Cardiac fibroblast (primary cell): Measurements from ENCODE around the gene BGLAP.
"Not testable (repeated sequence)": the region's sequence is repeated elsewhere in the genome, so short reads cannot be mapped to it uniquely, and the experiment has no call there.

Experiments used
- DNase-seq, 2 donors: peaks; one replicate each; pipeline versions ENCODE4 v3.0.0 to v3.0.0-alpha.2; 2010; ENCODE audit warnings: low read depth in 2 of 2
- H3K4me3 ChIP-seq, 2 donors: replicated peaks in 1 of 2; 1 replicate in 1 of 2; 2 replicates in 1 of 2; pipeline ENCODE4 v1.5.1; 2011; ENCODE audit warnings: low read depth in 2 of 2, low read length in 2 of 2, mild to moderate bottlenecking in 2 of 2, moderate library complexity in 1 of 2
- TF ChIP-seq, protein P1 (sequence below): IDR thresholded peaks from one replicate; pipeline ENCODE4 v1.5.1; 2011; ENCODE audit warnings: low read depth, mild to moderate bottlenecking, low read length, inconsistent platforms

Gene BGLAP

DNA sequence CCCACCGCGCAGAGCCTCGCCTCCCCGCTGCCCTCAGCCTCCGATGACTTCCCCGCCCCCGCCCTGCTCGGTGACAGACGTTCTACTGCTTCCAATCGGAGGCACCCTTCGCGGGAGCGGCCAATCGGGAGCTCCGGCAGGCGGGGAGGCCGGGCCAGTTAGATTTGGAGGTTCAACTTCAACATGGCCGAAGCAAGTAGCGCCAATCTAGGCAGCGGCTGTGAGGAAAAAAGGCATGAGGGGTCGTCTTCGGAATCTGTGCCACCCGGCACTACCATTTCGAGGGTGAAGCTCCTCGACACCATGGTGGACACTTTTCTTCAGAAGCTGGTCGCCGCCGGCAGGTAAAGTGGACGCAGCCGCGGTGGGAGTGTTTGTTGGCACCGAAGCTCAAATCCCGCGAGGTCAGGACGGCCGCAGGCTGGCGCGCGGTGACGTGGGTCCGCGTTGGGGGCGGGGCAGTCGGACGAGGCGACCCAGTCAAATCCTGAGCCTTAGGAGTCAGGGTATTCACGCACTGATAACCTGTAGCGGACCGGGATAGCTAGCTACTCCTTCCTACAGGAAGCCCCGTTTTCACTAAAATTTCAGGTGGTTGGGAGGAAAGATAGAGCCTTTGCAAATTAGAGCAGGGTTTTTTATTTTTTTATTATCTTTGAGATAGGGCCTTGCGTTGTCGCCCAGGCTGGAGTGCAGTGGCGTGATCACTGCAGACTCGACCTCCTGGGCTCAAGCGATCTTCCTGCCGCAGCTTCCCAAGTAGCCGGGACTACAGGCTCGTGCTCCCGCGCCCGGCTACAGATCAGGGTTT is 28.9 kb upstream of the BGLAP start, which contains the start of gene PMF1:
Gene PMF1 (plus strand): TSS at position 175 of the 811 bp plus-strand sequence. CDS start 9 bp downstream, at position 184.
- peak within 1 kb of the TSS; percentile 77 to 90 for H3K4me3 ChIP-seq
- DNase-seq: peak; percentile 97
- TF ChIP-seq, protein P1, sequence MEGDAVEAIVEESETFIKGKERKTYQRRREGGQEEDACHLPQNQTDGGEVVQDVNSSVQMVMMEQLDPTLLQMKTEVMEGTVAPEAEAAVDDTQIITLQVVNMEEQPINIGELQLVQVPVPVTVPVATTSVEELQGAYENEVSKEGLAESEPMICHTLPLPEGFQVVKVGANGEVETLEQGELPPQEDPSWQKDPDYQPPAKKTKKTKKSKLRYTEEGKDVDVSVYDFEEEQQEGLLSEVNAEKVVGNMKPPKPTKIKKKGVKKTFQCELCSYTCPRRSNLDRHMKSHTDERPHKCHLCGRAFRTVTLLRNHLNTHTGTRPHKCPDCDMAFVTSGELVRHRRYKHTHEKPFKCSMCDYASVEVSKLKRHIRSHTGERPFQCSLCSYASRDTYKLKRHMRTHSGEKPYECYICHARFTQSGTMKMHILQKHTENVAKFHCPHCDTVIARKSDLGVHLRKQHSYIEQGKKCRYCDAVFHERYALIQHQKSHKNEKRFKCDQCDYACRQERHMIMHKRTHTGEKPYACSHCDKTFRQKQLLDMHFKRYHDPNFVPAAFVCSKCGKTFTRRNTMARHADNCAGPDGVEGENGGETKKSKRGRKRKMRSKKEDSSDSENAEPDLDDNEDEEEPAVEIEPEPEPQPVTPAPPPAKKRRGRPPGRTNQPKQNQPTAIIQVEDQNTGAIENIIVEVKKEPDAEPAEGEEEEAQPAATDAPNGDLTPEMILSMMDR: no peak

DNA sequence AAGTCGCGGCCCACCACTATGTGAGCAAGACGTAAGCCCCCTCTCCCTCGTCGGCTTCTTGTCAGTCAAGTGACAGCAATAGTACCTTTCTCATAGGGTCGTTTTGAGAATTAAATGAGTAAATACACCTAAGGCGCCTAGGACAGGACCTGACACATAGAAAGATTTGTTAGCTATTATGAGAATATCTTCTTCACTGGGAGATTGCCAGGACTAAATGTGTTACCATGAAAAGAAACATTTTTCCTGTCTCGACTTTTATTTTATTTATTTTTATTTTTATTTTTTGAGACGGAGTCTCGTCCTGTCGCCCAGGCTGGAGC is 28.4 kb upstream of the BGLAP start:
- DNase-seq: no peak
- TF ChIP-seq, protein P1: no peak
- peak overlapping the region; percentile 77 to 90 for H3K4me3 ChIP-seq

DNA sequence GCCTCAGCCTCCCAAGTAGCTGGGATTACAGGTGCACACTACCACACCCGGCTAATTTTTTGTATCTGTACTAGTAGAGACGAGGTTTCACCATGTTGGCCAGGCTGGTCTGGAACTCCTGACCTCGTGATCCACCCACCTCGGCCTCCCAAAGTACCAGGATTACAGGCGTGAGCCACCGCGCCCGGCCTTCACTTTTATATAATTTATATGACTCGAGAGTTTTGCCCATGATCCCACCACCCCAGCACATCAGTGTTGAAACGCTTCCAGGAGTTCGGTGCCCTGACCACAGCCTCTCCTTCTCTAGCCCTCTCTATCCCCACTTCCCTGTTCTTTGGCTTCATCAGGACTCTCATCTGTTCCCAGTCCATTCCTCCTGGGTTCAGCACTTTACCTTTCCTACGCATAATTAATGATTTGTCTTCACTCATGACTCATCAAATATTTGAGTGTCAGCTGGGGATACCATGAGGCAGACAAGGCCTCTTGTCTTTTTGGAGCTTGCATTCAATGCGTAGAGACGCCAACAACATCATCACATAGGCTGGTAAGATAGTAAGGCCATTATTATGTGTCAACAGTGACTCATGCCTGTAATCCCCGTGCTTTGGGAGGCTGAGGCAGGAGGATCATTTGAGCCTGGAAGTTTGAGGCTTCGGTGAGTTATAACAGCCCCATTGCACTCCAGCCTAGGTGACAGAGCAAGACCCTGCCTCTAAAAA is 27.8 kb upstream of the BGLAP start:
- DNase-seq: peak; percentile 60 to 69
- peak overlapping the region in 1 of 2 donors; percentile 90 for H3K4me3 ChIP-seq
- TF ChIP-seq, protein P1: no peak

DNA sequence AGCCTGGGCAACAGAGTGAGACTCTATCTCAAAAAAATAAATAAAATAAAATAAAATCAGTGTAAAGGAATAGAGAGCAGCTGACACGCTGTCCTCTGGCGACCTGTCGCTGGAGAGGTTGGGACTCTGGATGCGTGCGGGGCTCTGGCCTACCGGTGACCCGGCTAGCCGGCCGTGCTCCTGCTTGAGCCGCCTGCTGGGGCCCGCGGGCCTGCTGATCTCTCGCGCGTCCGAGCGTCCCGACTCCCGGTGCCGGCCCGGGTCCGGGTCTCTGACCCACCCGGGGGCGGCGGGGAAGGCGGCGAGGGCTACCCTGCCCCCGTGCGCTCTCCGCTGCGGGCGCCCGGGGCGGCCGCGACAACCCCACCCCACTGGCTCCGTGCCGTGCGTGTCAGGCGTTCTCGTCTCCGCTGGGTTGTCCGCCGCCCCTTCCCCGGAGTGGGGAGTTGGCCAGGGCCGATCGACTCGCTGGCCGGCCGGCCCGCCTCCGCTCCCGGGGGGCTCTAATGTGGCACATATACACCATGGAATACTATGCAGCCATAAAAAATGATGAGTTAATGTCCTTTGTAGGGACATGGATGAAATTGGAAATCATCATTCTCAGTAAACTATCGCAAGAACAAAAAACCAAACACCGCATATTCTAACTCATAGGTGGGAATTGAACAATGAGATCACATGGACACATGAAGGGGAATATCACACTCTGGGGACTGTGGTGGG is 25.5 kb upstream of the BGLAP start:
- H3K4me3 ChIP-seq, DNase-seq: not testable (repeated sequence)

DNA sequence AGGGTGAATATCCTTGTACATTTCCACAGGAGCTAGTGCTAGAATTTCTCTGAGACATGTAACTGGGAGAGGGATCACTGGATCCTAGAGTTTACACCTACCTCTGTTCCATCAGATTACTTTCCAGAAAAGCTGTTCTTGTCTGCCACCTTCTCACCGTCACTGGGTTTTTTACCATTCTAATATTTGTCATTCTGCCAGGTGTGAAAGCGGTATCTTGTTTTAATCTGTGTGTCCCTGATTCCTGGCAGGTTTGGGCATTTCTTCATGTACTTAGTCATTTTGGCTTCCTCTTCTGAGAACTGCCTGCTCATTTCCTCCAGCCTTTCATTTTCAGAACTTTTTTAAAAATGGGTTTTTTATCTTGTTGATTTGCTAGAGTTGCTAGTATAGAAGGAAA is 24.1 kb upstream of the BGLAP start:
- TF ChIP-seq, protein P1: no peak
- no peak overlapping the region for H3K4me3 ChIP-seq

DNA sequence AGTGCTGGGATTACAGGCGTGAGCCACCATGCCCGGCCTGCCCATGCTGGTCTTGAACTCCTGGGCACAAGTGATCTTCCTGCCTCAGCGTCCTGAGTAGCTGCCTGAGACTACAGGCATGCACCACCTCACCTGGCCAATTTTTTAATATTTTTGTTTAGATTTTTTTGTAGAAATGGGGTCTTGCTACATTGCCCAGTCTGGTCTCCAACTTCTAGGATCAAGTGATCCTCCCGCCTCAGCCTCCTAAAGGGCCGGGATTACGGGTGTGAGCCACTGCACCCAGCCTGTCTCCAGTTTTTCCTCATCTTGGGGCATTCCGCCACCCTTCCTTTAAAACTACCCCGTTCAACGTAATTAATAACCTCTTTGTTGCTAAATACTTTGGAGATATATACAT is 21.8 kb upstream of the BGLAP start:
- TF ChIP-seq, protein P1: no peak
- H3K4me3 ChIP-seq: no peak overlapping the region
- no peak for DNase-seq

More for the DNA sequence above, 24.1 kb upstream of the BGLAP start:
- peak; percentile 58 to 65 for DNase-seq
